SK-N-SH (cell line): ENCODE data around the gene ARHGAP29. TPM values are rescaled to one million over a fixed set of nuclear protein-coding genes. Genes with fewer than 3 reads are reported as not detected.
A peak's percentile ranks its signal among the peaks of the same experiment; 100 is the strongest.

Source experiments
- CTCF ChIA-PET: fragments of 300-600, 350-600 bp; formaldehyde crosslinking; extraction: SDS; loops from one replicate; lab custom pipeline; 2021; lab: Yijun Ruan, JAX
- POLR2A ChIA-PET: fragments of 350-600 bp; sonication (Branson Sonifier 250); formaldehyde crosslinking; extraction: SDS; loops from one replicate; lab custom pipeline; 2020; ENCODE audit warnings: antibody characterized with exemption, inconsistent platforms; lab: Yijun Ruan, JAX
- DNase-seq: peaks from one replicate; pipeline ENCODE4 v3.0.0; 2012
- H2AFZ ChIP-seq: fragments of 200-600 bp; sonication (generic); 2 replicates; pipeline ENCODE4 v1.8.1; 2016; ENCODE audit warnings: antibody characterized with exemption, mild to moderate bottlenecking, low read depth
- H3F3A ChIP-seq: fragments of 200-600 bp; sonication (generic); replicated peaks from 2 replicates; pipeline ENCODE3; 2016; ENCODE audit warnings: antibody characterized with exemption, mild to moderate bottlenecking; ENCODE audit not compliant: insufficient read depth
- H3K27ac ChIP-seq, 2 experiments: fragments of 200-500 bp in 1 of 2; fragments of 200-600 bp in 1 of 2; sonication (Bioruptor generic) in 1 of 2; sonication (generic), shearing (Covaris generic) in 1 of 2; 2 replicates each; pipeline versions ENCODE4 v1.5.1 to v1.6.1; 2014 to 2016; ENCODE audit warnings: low read depth in 2 of 2, inconsistent platforms in 1 of 2, low read length in 1 of 2, mild to moderate bottlenecking in 1 of 2, mixed read lengths in 1 of 2
- H3K27me3 ChIP-seq: fragments of 200-600 bp; sonication (generic), shearing (Covaris generic); 2 replicates; pipeline ENCODE4 v1.6.1; 2016; ENCODE audit warnings: mixed run types; ENCODE audit not compliant: insufficient read depth
- H3K36me3 ChIP-seq, 2 experiments: fragments of 200-500 bp in 1 of 2; fragments of 200-600 bp in 1 of 2; sonication (Bioruptor generic) in 1 of 2; sonication (generic) in 1 of 2; replicated peaks in 1 of 2; 2 replicates each; pipeline versions ENCODE3 to v1.5.1; 2014 to 2016; ENCODE audit warnings: low read length in 1 of 2, mild to moderate bottlenecking in 1 of 2; ENCODE audit not compliant: insufficient read depth in 2 of 2, control insufficient read depth in 1 of 2
- H3K4me1 ChIP-seq, 2 experiments: fragments of 200-500 bp in 1 of 2; fragments of 200-600 bp in 1 of 2; sonication (Bioruptor generic) in 1 of 2; sonication (generic), shearing (Covaris generic) in 1 of 2; 2 replicates each; pipeline versions ENCODE4 v1.5.1 to v1.6.1; 2014 to 2016; ENCODE audit warnings: low read depth in 1 of 2, low read length in 1 of 2, mixed run types in 1 of 2; ENCODE audit not compliant: insufficient read depth in 2 of 2, control insufficient read depth in 1 of 2
- H3K4me2 ChIP-seq: fragments of 200-600 bp; sonication (generic), shearing (Covaris generic); 2 replicates; pipeline ENCODE4 v1.6.1; 2017; ENCODE audit warnings: mixed run types
- H3K4me3 ChIP-seq, 2 experiments: fragments of 200-500 bp in 1 of 2; fragments of 200-600 bp in 1 of 2; sonication (Bioruptor generic) in 1 of 2; sonication (generic), shearing (Covaris generic) in 1 of 2; 2 replicates each; pipeline versions ENCODE4 v1.5.1 to v1.8.1; 2014 to 2016; ENCODE audit warnings: low read depth in 2 of 2, inconsistent platforms in 1 of 2, low read length in 1 of 2, mild to moderate bottlenecking in 1 of 2, mixed read lengths in 1 of 2, moderate library complexity in 1 of 2
- H3K79me2 ChIP-seq: fragments of 200-600 bp; sonication (generic); 2 replicates; pipeline ENCODE4 v1.8.1; 2017; ENCODE audit warnings: mild to moderate bottlenecking; ENCODE audit not compliant: insufficient read depth
- H3K9ac ChIP-seq: fragments of 200-600 bp; sonication (generic); 2 replicates; pipeline ENCODE4 v1.6.1; 2017; ENCODE audit warnings: mixed run types
- H3K9me2 ChIP-seq: fragments of 200-600 bp; sonication (generic); 2 replicates; pipeline ENCODE4 v1.6.1; 2017; ENCODE audit warnings: mixed run types
- H3K9me3 ChIP-seq: fragments of 200-600 bp; sonication (generic); 2 replicates; pipeline ENCODE4 v1.6.1; 2017; ENCODE audit warnings: mixed run types, mild to moderate bottlenecking, moderate library complexity
- H4K20me1 ChIP-seq: fragments of 200-600 bp; sonication (generic); 2 replicates; pipeline ENCODE4 v1.6.1; 2017; ENCODE audit warnings: mild to moderate bottlenecking, mixed run types; ENCODE audit not compliant: insufficient read depth
- EP300 ChIP-seq, 2 experiments: IDR thresholded peaks; 2 replicates each; pipeline versions ENCODE4 v1.4.0 to v1.6.1; 2012; ENCODE audit warnings: borderline replicate concordance in 1 of 2, low read depth in 1 of 2, low read length in 1 of 2
- JUND ChIP-seq: IDR thresholded peaks from 2 replicates; pipeline ENCODE4 v1.4.0; 2012
- MEF2A ChIP-seq: IDR thresholded peaks from 2 replicates; pipeline ENCODE4 v1.4.0; 2012; ENCODE audit warnings: low read depth, borderline replicate concordance
- MXI1 ChIP-seq: IDR thresholded peaks from 2 replicates; pipeline ENCODE4 v1.6.1; 2012; ENCODE audit warnings: mild to moderate bottlenecking, low read depth, low read length, improper control_type of control experiment
- NRF1 ChIP-seq: IDR thresholded peaks from 2 replicates; pipeline ENCODE4 v1.6.1; 2012; ENCODE audit warnings: low read depth, mild to moderate bottlenecking, low read length
- POLR2AphosphoS5 ChIP-seq: IDR thresholded peaks from 2 replicates; pipeline ENCODE4 v1.6.1; 2012; ENCODE audit warnings: low read depth, low read length
- RCOR1 ChIP-seq: fragments of 150-350 bp; IDR thresholded peaks from 2 replicates; pipeline ENCODE4 v1.6.1; 2017; ENCODE audit warnings: antibody characterized with exemption, low read length
- RFX5 ChIP-seq: IDR thresholded peaks from 2 replicates; pipeline ENCODE4 v1.6.1; 2012; ENCODE audit warnings: mild to moderate bottlenecking, improper control_type of control experiment, low read length
- RXRA ChIP-seq: IDR thresholded peaks from 2 replicates; pipeline ENCODE4 v1.4.0; 2012; ENCODE audit warnings: low read depth, mild to moderate bottlenecking, borderline replicate concordance
- TAF1 ChIP-seq: IDR thresholded peaks from 2 replicates; pipeline ENCODE4 v1.6.1; 2012; ENCODE audit warnings: low read depth, mild to moderate bottlenecking, low read length, moderate library complexity, borderline replicate concordance
- TEAD4 ChIP-seq: IDR thresholded peaks from 2 replicates; pipeline ENCODE4 v1.4.0; 2012; ENCODE audit warnings: mild to moderate bottlenecking, borderline replicate concordance; ENCODE audit not compliant: insufficient read depth
- WGBS: methylation state at CpG from one replicate; pipeline ENCODE4 v1.1.6; 2017; ENCODE audit warnings: low lambda C conversion rate; 5-methylcytosine and 5-hydroxymethylcytosine counted together
- polyA plus RNA-seq, 3 experiments: library from polyadenylated mRNA; depleted of rRNA; stranded (reverse); fragments of >200 nt; gene quantifications; 2 replicates each; pipeline ENCODE4 v1.2.3, GENCODE V29; 2012
- TF ChIP-seq, protein P1 (sequence below): fragments of 150-350 bp; IDR thresholded peaks from 2 replicates; pipeline ENCODE4 v1.6.1; 2016; ENCODE audit warnings: mild to moderate bottlenecking, low read depth, low read length

The ARHGAP29 gene
- polyA plus RNA-seq, 1 of the 3 experiments (the other 2 are of a cell fraction) = 20.1 TPM

DNA sequence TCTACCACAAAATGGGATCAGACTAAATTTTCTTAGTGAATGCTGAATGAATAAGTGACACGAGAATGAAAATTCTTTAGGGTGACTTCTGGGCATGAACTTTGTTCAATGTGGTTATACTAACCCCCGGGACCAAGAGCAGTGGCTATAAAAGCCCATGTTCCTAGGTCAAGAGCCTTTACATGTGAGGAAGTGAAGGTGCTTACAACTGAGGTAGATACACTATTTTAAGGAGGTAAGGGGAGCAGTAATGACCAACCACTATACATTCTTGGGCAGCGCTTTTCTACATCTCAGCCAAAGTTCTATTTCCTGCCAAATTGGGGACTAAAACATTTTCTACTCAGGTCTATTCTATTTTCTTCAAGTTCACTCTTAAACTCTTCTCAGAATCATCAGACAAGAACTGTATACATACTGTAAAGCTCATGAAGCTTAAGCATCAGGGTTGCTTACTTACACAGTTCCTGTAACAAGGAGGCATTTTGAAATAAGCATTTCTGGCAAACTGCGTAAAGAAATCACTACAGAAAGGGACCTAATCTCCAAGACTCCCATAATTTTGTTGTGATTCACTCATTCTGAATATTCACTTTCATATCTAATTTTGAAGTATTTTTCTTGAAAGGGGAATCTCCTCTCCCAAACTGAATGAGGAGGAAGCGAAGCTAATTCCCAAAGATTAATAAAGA lies 8.5 kb upstream of the ARHGAP29 start:
- no peaks in the 10 kb centered on the region for H4K20me1 ChIP-seq
- H3K4me2 ChIP-seq = peak overlapping the region; percentile 66
- CTCF ChIA-PET = interaction anchor here (1.7 to 4.2 kb wide), 4 partner anchors 10 to 206 kb away, joined by 4 to 24 read pairs (median 13); no protein-coding TSS in a partner anchor
- H3K4me1 ChIP-seq = peaks cover 0 to 9% of the 10 kb centered on the region in 2 experiments; a peak in 2 of 4 replicates
- WGBS = 93% methylated on average over 5 of the region's 5 CpGs
- peak overlapping the region; percentile 59 to 80; a peak in 2 of 4 replicates for H3K4me3 ChIP-seq
- no peaks in the 10 kb centered on the region for H3K9me2 ChIP-seq
- H3K9me3 ChIP-seq = peaks cover 9% of the 10 kb centered on the region
- H3K79me2 ChIP-seq = peaks cover 23% of the 10 kb centered on the region; the same call in 1 of the 2 replicates
- no peaks in the 10 kb centered on the region for H3K36me3 ChIP-seq
- no peak overlapping the region; the same call in 1 of the 2 replicates for H3K9ac ChIP-seq
- H2AFZ ChIP-seq = no peak overlapping the region
- no peak for TF ChIP-seq MEF2A
- TF ChIP-seq MXI1 = no peak
- TF ChIP-seq TAF1 = no peak
- TF ChIP-seq RFX5 = no peak
- TF ChIP-seq POLR2AphosphoS5 = no peak
- TF ChIP-seq JUND = no peak
- no peak for TF ChIP-seq RXRA
- TF ChIP-seq, protein P1, sequence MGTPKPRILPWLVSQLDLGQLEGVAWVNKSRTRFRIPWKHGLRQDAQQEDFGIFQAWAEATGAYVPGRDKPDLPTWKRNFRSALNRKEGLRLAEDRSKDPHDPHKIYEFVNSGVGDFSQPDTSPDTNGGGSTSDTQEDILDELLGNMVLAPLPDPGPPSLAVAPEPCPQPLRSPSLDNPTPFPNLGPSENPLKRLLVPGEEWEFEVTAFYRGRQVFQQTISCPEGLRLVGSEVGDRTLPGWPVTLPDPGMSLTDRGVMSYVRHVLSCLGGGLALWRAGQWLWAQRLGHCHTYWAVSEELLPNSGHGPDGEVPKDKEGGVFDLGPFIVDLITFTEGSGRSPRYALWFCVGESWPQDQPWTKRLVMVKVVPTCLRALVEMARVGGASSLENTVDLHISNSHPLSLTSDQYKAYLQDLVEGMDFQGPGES = no peak
- TF ChIP-seq NRF1 = no peak
- no peak for TF ChIP-seq TEAD4
- POLR2A ChIA-PET = no interaction called here
- DNase-seq = no peak
- H3K27ac ChIP-seq = no peak overlapping the region
- H3F3A ChIP-seq = peaks cover 10% of the 10 kb centered on the region
- H3K27me3 ChIP-seq = no peaks in the 10 kb centered on the region

DNA sequence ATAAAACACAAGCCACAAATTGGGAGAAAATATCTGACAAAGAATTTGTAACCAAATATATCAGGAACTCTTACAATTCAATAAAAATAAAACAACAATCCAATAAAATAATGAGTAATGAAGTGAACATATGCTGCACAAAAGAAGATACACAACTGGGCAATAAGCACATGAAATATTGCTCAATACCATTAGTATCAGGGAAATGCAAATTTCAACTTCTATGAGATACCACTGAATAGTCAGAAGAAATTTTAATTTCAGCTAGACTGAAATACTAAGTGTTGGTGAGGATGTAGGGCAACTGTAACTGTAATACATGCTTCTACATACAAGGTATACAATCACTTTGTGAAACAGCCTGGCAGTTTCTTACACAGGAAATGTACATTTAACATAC lies 7.4 kb upstream of the ARHGAP29 start:
- Histone ChIP-seq H3K9me2 (no peaks in the 10 kb centered on the region), H3K79me2 (peaks cover 23% of the 10 kb centered on the region; the same call in 1 of the 2 replicates)

More for the DNA sequence above, 7.4 kb upstream of the ARHGAP29 start:
- Histone ChIP-seq H3F3A (peaks cover 10% of the 10 kb centered on the region), H3K27ac (no peak overlapping the region), H3K4me1 (peaks cover 3 to 9% of the 10 kb centered on the region in 2 experiments; a peak in 3 of 4 replicates), H3K36me3 (no peaks in the 10 kb centered on the region), H3K9ac (no peak overlapping the region), H3K4me3 (no peak overlapping the region), H3K27me3 (no peaks in the 10 kb centered on the region), H3K9me3 (peaks cover 9% of the 10 kb centered on the region), H3K4me2 (no peak overlapping the region), H4K20me1 (no peaks in the 10 kb centered on the region), H2AFZ (no peak overlapping the region)
- ChIA-PET CTCF (interaction anchor here (2.2 to 13.6 kb wide), 3 partner anchors 91 to 205 kb away, joined by 8 to 186 read pairs (median 24); no protein-coding TSS in a partner anchor), POLR2A (no interaction called here)
- DNase-seq = no peak
- TF ChIP-seq RCOR1 (no peak), EP300 (IDR thresholded peaks at IDR 0.05; ENCODE audit: borderline replicate concordance in 1 of 2, low read depth in 1 of 2, low read length in 1 of 2) (no peak)
